Ovary (tissue), 9 donors: ENCODE data around the gene PROX1. TPM values are rescaled to one million over a fixed set of nuclear protein-coding genes. Genes with fewer than 3 reads are reported as not detected.
"Not testable (repeated sequence)": the region's sequence is repeated elsewhere in the genome, so short reads cannot be mapped to it uniquely, and the experiment has no call there.

ENCODE experiments used
- DNase-seq, 5 donors: peaks; one replicate each; pipeline ENCODE4 v3.0.0-alpha.2; 2019 to 2020
- H3K27ac ChIP-seq, 2 donors: fragments of 200-600 bp; one replicate each; pipeline versions ENCODE4 v1.5.1 to v1.8.0; 2019 to 2022
- H3K27me3 ChIP-seq: fragments of 200-600 bp; one replicate; pipeline ENCODE4 v1.8.0; 2022
- H3K36me3 ChIP-seq: fragments of 200-600 bp; sonication (generic); one replicate; pipeline ENCODE4 v1.5.1; 2019
- H3K4me1 ChIP-seq: one replicate; pipeline ENCODE4 v1.8.1; 2013; ENCODE audit warnings: mild to moderate bottlenecking, moderate library complexity; ENCODE audit not compliant: insufficient read depth
- H3K4me3 ChIP-seq: fragments of 200-600 bp; sonication (generic); one replicate; pipeline ENCODE4 v1.5.1; 2017
- H3K9me3 ChIP-seq, 2 donors: fragments of 200-600 bp in 1 of 2; sonication (generic) in 1 of 2; one replicate each; pipeline versions ENCODE4 v1.5.1 to v1.8.1; 2013 to 2019; ENCODE audit warnings: mild to moderate bottlenecking in 1 of 2, moderate library complexity in 1 of 2
- EP300 ChIP-seq: sonication (generic); formaldehyde crosslinking; IDR thresholded peaks from one replicate; pipeline ENCODE4 v1.6.1; 2017; ENCODE audit warnings: antibody characterized with exemption
- POLR2A ChIP-seq: fragments of 450-650 bp; IDR thresholded peaks from one replicate; pipeline ENCODE4 v1.6.1; 2017; ENCODE audit warnings: antibody characterized with exemption, mild to moderate bottlenecking, moderate library complexity
- WGBS, 3 donors: extraction: QIAGEN DNeasy Blood & Tissue Kit in 1 of 3; methylation state at CpG; one replicate each; pipeline versions ENCODE4 v1.1.5 to v1.1.7; 2013 to 2017; 5-methylcytosine and 5-hydroxymethylcytosine counted together
- intact Hi-C, 4 donors: fragments of 100-400 bp; cut with DNase I; formaldehyde crosslinking; loops; one replicate each; pipeline versions ENCODE4 v1.11.0 to v1.15.1; 2022 to 2023
- polyA plus RNA-seq, 2 donors: library from polyadenylated mRNA; stranded (reverse); fragments of 200-250 nt in 1 of 2; fragments of 350-450 nt in 1 of 2; fragmentation: Illumina TruSeq in 1 of 2; extraction: RNeasy Lipid Tissue Mini Kit (QIAGEN cat#74804) in 1 of 2; gene quantifications; one replicate each; pipeline ENCODE4 v1.2.3, GENCODE V29; 2013 to 2014
- total RNA-seq, 7 donors: library from RNA; depleted of rRNA in 2 of 7; stranded (reverse); fragments of >200 nt in 2 of 7; fragmentation: NEBNext Ultra II Directional in 3 of 7; extraction: Animal tissue kit (Norgen Biotek cat#: 25700) in 3 of 7; gene quantifications; one replicate each; pipeline versions ENCODE4 v1.1.0 to v1.2.4, GENCODE V29; 2016 to 2023
- TF ChIP-seq, protein P1 (sequence below), 3 donors: fragments of 450-650 bp in 2 of 3; fragments of 200-600 bp in 1 of 3; IDR thresholded peaks; one replicate each; pipeline versions ENCODE4 v1.5.1 to v1.8.0; 2016 to 2022; ENCODE audit warnings: antibody characterized with exemption in 3 of 3, mild to moderate bottlenecking in 1 of 3
- donor health status: DM: no; HTN: no; CAD: no; lungs with moderate emphysema.
- donor health status: DM: no; HTN: no; CAD: no.
- donor health status: Bipolar disorder and iron deficiency.
- donor health status: DM: yes; HTN: yes; CAD: no.
- donor health status: DM: no; HTN: no; CAD: no.
- donor health status: DM: yes; HTN: yes; CAD: no.

Gene PROX1
- total and polyA plus RNA-seq, 9 donors, result 3.6 to 23.6 (median 13.2) TPM

DNA sequence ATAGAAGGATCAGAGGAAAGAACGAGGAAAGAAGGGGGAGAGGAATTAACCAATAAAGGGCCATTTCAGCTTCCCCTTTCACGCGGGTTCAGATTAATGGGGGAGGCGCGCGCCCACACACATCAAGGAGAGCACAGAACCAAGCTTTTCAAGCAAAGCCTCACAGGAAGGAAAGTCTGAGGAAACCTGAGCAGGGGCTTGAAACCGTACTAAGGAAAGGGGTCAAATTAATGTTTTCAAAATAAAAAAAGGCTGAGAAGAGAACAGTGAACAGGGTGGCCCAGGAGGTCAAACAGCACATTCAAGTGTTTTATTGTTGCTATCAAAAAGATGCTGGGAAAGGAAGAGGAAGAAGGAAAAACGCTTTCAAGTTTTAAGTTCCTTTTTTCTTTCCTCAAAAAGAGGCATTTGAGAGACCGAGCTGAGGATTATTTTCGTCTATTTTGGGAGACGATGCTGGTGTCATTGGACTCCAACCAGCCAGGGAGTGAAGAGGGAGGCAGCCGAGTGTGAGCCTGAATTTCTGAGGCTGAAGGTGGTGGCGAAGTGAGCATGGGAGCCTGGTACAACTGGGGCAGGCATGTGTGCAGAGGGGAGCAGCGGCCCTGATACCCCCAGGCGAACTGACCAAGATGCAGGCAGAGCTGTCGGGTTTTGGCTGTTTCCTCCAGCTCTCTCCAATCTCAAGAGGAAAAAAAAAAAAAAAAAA is 88.4 kb downstream of the PROX1 start:
- Histone ChIP-seq H3K9me3 (no peaks in the 10 kb centered on the region), H3K27ac (no peak overlapping the region), H3K36me3 (no peaks in the 10 kb centered on the region), H3K27me3 (no peaks in the 10 kb centered on the region), H3K4me1 (peaks cover 2% of the 10 kb centered on the region), H3K4me3 (no peak overlapping the region)
- TF ChIP-seq EP300, result no peak
- TF ChIP-seq, protein P1, sequence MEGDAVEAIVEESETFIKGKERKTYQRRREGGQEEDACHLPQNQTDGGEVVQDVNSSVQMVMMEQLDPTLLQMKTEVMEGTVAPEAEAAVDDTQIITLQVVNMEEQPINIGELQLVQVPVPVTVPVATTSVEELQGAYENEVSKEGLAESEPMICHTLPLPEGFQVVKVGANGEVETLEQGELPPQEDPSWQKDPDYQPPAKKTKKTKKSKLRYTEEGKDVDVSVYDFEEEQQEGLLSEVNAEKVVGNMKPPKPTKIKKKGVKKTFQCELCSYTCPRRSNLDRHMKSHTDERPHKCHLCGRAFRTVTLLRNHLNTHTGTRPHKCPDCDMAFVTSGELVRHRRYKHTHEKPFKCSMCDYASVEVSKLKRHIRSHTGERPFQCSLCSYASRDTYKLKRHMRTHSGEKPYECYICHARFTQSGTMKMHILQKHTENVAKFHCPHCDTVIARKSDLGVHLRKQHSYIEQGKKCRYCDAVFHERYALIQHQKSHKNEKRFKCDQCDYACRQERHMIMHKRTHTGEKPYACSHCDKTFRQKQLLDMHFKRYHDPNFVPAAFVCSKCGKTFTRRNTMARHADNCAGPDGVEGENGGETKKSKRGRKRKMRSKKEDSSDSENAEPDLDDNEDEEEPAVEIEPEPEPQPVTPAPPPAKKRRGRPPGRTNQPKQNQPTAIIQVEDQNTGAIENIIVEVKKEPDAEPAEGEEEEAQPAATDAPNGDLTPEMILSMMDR (IDR thresholded peaks at IDR 0.05), result no peak
- no peak for TF ChIP-seq POLR2A
- WGBS, 3 donors, result 6 to 21% (median 11%) methylated on average over 16 of the region's 16 CpGs
- intact Hi-C loops, result no loop called here
- no peak for DNase-seq

DNA sequence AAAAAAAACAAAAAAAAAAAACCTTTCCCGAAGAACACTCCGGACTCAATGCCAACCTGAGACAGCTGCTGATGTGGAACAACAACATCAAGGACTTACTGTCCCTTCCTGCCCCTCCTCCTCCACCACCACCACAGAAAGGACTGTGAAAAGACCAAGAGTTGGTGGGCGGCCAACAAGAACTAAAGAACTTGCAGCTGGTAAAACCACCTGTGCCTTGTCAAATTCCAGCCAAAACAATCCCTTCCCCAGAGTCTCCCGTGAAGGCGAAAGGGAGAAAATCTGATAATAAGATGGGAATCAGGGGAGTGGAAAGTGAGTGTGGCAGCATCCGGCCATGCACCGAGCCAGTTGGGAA is 88.9 kb downstream of the PROX1 start:
- peaks cover 2% of the 10 kb centered on the region for H3K4me1 ChIP-seq
- no peaks in the 10 kb centered on the region for H3K9me3 ChIP-seq
- no peaks in the 10 kb centered on the region for H3K36me3 ChIP-seq
- H3K27me3 ChIP-seq, result no peaks in the 10 kb centered on the region
- 11 to 24% (median 12%) methylated on average over 7 of the region's 7 CpGs for WGBS, 3 donors
- peak in 4 of 5 donors; percentile 27 to 57 (median 36) for DNase-seq
- no peak overlapping the region for H3K4me3 ChIP-seq
- no peak overlapping the region for H3K27ac ChIP-seq
- intact Hi-C loops, result no loop called here
- TF ChIP-seq POLR2A, result no peak
- no peak for TF ChIP-seq EP300
- TF ChIP-seq, protein P1 (IDR thresholded peaks at IDR 0.05), result no peak

GRCh38 chr1:214078950-214079349 is 91.2 kb downstream of the PROX1 start:
- H3K36me3 ChIP-seq, result no peaks in the 10 kb centered on the region
- H3K27ac ChIP-seq, result no peak overlapping the region
- intact Hi-C loops, result no loop called here
- 71 to 77% (median 75%) methylated on average over 3 of the region's 3 CpGs for WGBS, 3 donors
- no peaks in the 10 kb centered on the region for H3K27me3 ChIP-seq
- no peak overlapping the region for H3K4me3 ChIP-seq
- no peak for DNase-seq
- H3K9me3 ChIP-seq, result no peaks in the 10 kb centered on the region
- H3K4me1 ChIP-seq, result peaks cover 2% of the 10 kb centered on the region
- TF ChIP-seq EP300, result no peak

DNA sequence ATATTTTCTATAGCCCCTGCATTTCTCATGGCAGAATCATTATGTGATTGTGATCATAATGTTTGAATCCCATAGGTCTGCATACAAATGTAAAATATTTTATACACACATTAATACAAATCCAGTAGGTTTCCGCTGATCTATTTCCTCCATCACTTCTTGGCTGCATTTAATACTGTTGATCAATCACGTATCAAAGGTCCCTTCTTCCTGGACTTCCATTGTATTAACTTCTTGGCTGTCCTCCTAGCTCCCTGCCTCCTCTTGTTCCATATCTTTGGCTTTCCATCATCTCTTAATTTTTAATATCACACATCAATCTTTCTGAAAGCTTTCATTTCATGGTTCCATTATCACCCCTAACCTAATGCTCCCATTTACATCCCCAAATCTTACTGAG is 97.6 kb downstream of the PROX1 start:
- TF ChIP-seq POLR2A (no peak), EP300 (no peak)
- TF ChIP-seq, protein P1 (IDR thresholded peaks at IDR 0.05), result no peak
- Histone ChIP-seq H3K27ac (no peak overlapping the region), H3K9me3 (no peaks in the 10 kb centered on the region), H3K4me1 (no peaks in the 10 kb centered on the region), H3K4me3 (no peak overlapping the region), H3K36me3 (no peaks in the 10 kb centered on the region), H3K27me3 (no peaks in the 10 kb centered on the region)
- WGBS, 3 donors, result 85 to 93% (median 86%) methylated on average over 2 of the region's 2 CpGs
- DNase-seq, result no peak
- intact Hi-C loops, result no loop called here

GRCh38 chr1:214086945-214087344 is 99.2 kb downstream of the PROX1 start:
- DNase-seq, result no peak
- H3K36me3 ChIP-seq, result no peaks in the 10 kb centered on the region
- intact Hi-C loops, result no loop called here
- TF ChIP-seq EP300 (no peak), POLR2A (no peak)
- TF ChIP-seq, protein P1 (IDR thresholded peaks at IDR 0.05), result no peak
- no peaks in the 10 kb centered on the region for H3K27me3 ChIP-seq
- H3K9me3 ChIP-seq, result no peaks in the 10 kb centered on the region
- H3K4me1 ChIP-seq, result no peaks in the 10 kb centered on the region
- WGBS, 3 donors, result 87 to 88% (median 88%) methylated on average over 5 of the region's 5 CpGs
- no peak overlapping the region for H3K27ac ChIP-seq
- no peak overlapping the region for H3K4me3 ChIP-seq

DNA sequence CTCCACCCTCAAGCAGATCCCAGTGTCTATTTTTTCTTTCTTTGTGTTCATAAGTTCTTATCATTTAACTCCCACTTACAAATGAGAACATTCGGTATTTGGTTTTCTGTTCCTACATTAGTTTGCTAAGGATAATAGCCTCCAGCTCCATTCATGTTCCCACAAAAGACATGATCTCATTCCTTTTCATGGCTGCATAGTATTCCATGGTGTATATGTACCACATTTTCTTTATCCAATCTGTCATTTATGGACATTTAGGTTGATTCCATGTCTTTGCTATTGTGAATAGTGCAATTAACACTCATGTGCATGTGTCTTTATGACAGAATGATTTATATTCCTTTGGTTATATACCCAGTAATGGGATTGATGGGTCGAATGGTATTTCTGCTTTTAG is 101.2 kb downstream of the PROX1 start:
- DNase-seq, H3K9me3 ChIP-seq, intact Hi-C loops, H3K27ac ChIP-seq, H3K27me3 ChIP-seq, H3K36me3 ChIP-seq, H3K4me3 ChIP-seq, H3K4me1 ChIP-seq: not testable (repeated sequence)
- 52 to 78% (median 65%) methylated on average over 2 of the region's 2 CpGs for WGBS, 3 donors
